GM12892 (cell line): ENCODE measurements around the gene RPAP3.

Experiments
- POLR2A ChIP-seq: IDR thresholded peaks from 2 replicates; pipeline ENCODE4 v1.6.1; 2011; ENCODE audit warnings: low read depth, low read length, control low read depth
- TAF1 ChIP-seq: IDR thresholded peaks from 2 replicates; pipeline ENCODE4 v1.6.1; 2011; ENCODE audit warnings: low read depth, mild to moderate bottlenecking, control low read depth, low read length, borderline replicate concordance

DNA sequence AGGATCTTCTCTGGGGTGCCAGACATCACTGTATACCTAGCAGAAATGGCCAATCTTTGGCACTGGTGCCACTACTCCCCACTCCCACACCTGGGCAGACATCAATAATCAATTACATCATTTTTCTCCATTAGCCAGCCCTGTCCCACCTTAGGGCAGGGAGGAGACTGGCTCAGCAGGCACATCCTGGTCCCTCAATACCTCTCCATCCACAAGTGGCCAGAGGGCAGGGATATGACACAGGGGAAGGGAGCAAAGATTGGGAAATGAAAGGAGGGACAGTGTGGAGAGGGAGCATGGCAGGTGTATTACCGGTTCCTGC lies 42.6 kb upstream of the RPAP3 start:
- TF ChIP-seq TAF1 (no peak), POLR2A (no peak)
